Astrocyte (in vitro differentiated cells and primary cell): ENCODE data around the gene EIF2S2. TPM values are rescaled to one million over a fixed set of nuclear protein-coding genes. Genes with fewer than 3 reads are reported as not detected.
"Not testable (repeated sequence)": the region's sequence is repeated elsewhere in the genome, so short reads cannot be mapped to it uniquely, and the experiment has no call there.

ENCODE experiments used
- DNase-seq: peaks from one replicate; pipeline ENCODE4 v3.0.0-alpha.2; 2010; ENCODE audit warnings: low read depth
- FAIRE-seq: peaks from 2 replicates; lab custom pipeline; 2011; peaks lifted over from hg19 to GRCh38; lab: Jason Lieb, UNC
- H2AFZ ChIP-seq: 2 replicates; pipeline ENCODE4 v1.6.0; 2012; ENCODE audit warnings: low read depth, low read length, inconsistent platforms
- H3K27ac ChIP-seq: 2 replicates; pipeline ENCODE4 v1.5.1; 2011; ENCODE audit warnings: low read depth, low read length, inconsistent platforms
- H3K27me3 ChIP-seq: 2 replicates; pipeline ENCODE4 v1.6.0; 2011; ENCODE audit warnings: low read length, inconsistent platforms; ENCODE audit not compliant: insufficient read depth
- H3K36me3 ChIP-seq: 2 replicates; pipeline ENCODE4 v1.5.1; 2011; ENCODE audit warnings: low read length, inconsistent platforms; ENCODE audit not compliant: insufficient read depth
- H3K4me1 ChIP-seq: 2 replicates; pipeline ENCODE4 v1.5.1; 2011; ENCODE audit warnings: low read length, inconsistent platforms; ENCODE audit not compliant: insufficient read depth
- H3K4me2 ChIP-seq: 2 replicates; pipeline ENCODE4 v1.6.0; 2012; ENCODE audit warnings: low read length, inconsistent platforms
- H3K4me3 ChIP-seq: 2 replicates; pipeline ENCODE4 v1.5.1; 2011; ENCODE audit warnings: low read depth, mild to moderate bottlenecking, low read length, inconsistent platforms; ENCODE audit not compliant: insufficient read depth
- H3K79me2 ChIP-seq: 2 replicates; pipeline ENCODE4 v1.6.0; 2012; ENCODE audit warnings: mild to moderate bottlenecking, low read length, inconsistent platforms; ENCODE audit not compliant: insufficient read depth
- H3K9ac ChIP-seq: 2 replicates; pipeline ENCODE4 v1.6.0; 2012; ENCODE audit warnings: mild to moderate bottlenecking, low read length, inconsistent platforms
- H3K9me3 ChIP-seq: 2 replicates; pipeline ENCODE4 v1.5.1; 2012; ENCODE audit warnings: low read depth, mild to moderate bottlenecking, low read length, inconsistent platforms; ENCODE audit not compliant: insufficient read depth
- H4K20me1 ChIP-seq: 2 replicates; pipeline ENCODE4 v1.6.0; 2012; ENCODE audit warnings: low read length, inconsistent platforms; ENCODE audit not compliant: insufficient read depth
- H3K27ac Mint-ChIP-seq: one replicate; pipeline ENCODE4 v1.8.0; 2021; ENCODE audit warnings: mild to moderate bottlenecking, mixed read lengths; ENCODE audit not compliant: unreplicated experiment
- H3K27me3 Mint-ChIP-seq: one replicate; pipeline ENCODE4 v1.8.0; 2021; ENCODE audit warnings: low read depth, mixed read lengths; ENCODE audit not compliant: unreplicated experiment
- H3K36me3 Mint-ChIP-seq: one replicate; pipeline ENCODE4 v1.8.0; 2021; ENCODE audit warnings: low read depth, mixed read lengths; ENCODE audit not compliant: unreplicated experiment
- H3K4me1 Mint-ChIP-seq: one replicate; pipeline ENCODE4 v1.8.0; 2021; ENCODE audit warnings: low read depth, mixed read lengths; ENCODE audit not compliant: unreplicated experiment
- H3K4me3 Mint-ChIP-seq: one replicate; pipeline ENCODE4 v1.8.0; 2021; ENCODE audit warnings: mild to moderate bottlenecking, moderate library complexity, mixed read lengths; ENCODE audit not compliant: unreplicated experiment
- H3K9me3 Mint-ChIP-seq: one replicate; pipeline ENCODE4 v1.8.0; 2021; ENCODE audit warnings: mild to moderate bottlenecking, mixed read lengths; ENCODE audit not compliant: unreplicated experiment
- CTCF ChIP-seq: IDR thresholded peaks from 2 replicates; pipeline ENCODE4 v1.5.1; 2011; ENCODE audit warnings: low read depth, mild to moderate bottlenecking, inconsistent platforms, low read length, moderate library complexity; ENCODE audit not compliant: insufficient read depth
- EZH2 ChIP-seq: IDR thresholded peaks from 2 replicates; pipeline ENCODE4 v1.6.1; 2012; ENCODE audit warnings: mild to moderate bottlenecking, low read length, inconsistent platforms; ENCODE audit not compliant: insufficient read depth
- total RNA-seq: library from RNA; stranded (reverse); gene quantifications from 2 replicates; pipeline ENCODE4 v1.2.1, GENCODE V29; 2021

EIF2S2 gene
- total RNA-seq, 1 donor from 2014 or later, result 122 TPM

- not testable (repeated sequence) for H3K4me1 ChIP-seq, H3K9me3 ChIP-seq, H3K4me2 ChIP-seq, H3K4me3 ChIP-seq, H2AFZ ChIP-seq, H3K36me3 ChIP-seq, DNase-seq, H3K9ac ChIP-seq, H3K4me3 Mint-ChIP-seq, H3K79me2 ChIP-seq, H3K9me3 Mint-ChIP-seq, H4K20me1 ChIP-seq, H3K27me3 ChIP-seq, H3K36me3 Mint-ChIP-seq, H3K4me1 Mint-ChIP-seq, H3K27ac Mint-ChIP-seq, FAIRE-seq, H3K27ac ChIP-seq
- peaks cover 15% of the 10 kb centered on the region for H3K27me3 Mint-ChIP-seq
Measured at GRCh38 chr20:34133365-34133860, 21.4 kb upstream of the EIF2S2 start.

GRCh38 chr20:34132943-34133342 is 20.9 kb upstream of the EIF2S2 start:
- not testable (repeated sequence) for FAIRE-seq, H3K36me3 ChIP-seq, H3K9ac ChIP-seq, H3K4me1 ChIP-seq, H3K36me3 Mint-ChIP-seq, H3K4me1 Mint-ChIP-seq, H3K4me2 ChIP-seq, DNase-seq, H3K27ac ChIP-seq, H3K9me3 Mint-ChIP-seq, H4K20me1 ChIP-seq, H3K4me3 Mint-ChIP-seq, H3K79me2 ChIP-seq, H3K27ac Mint-ChIP-seq, H2AFZ ChIP-seq, H3K4me3 ChIP-seq, H3K9me3 ChIP-seq
- H3K27me3 Mint-ChIP-seq, result peaks cover 19% of the 10 kb centered on the region
- H3K27me3 ChIP-seq, result peaks cover 13% of the 10 kb centered on the region

GRCh38 chr20:34132491-34132890 is 20.4 kb upstream of the EIF2S2 start:
- H3K27me3 ChIP-seq, result peaks cover 13% of the 10 kb centered on the region
- H3K4me1 Mint-ChIP-seq, H3K9ac ChIP-seq, H3K4me1 ChIP-seq, FAIRE-seq, H3K36me3 Mint-ChIP-seq, H3K4me2 ChIP-seq, H3K27ac ChIP-seq, DNase-seq, H3K4me3 ChIP-seq, H3K27ac Mint-ChIP-seq, H3K9me3 ChIP-seq, H3K4me3 Mint-ChIP-seq, H2AFZ ChIP-seq, H3K9me3 Mint-ChIP-seq, H3K79me2 ChIP-seq, H4K20me1 ChIP-seq, H3K36me3 ChIP-seq: not testable (repeated sequence)
- peaks cover 20% of the 10 kb centered on the region for H3K27me3 Mint-ChIP-seq

GRCh38 chr20:34131491-34131890 is 19.4 kb upstream of the EIF2S2 start:
- H3K36me3 ChIP-seq, result no peaks in the 10 kb centered on the region
- no peaks in the 10 kb centered on the region for H3K4me1 ChIP-seq
- no peak overlapping the region for H3K4me3 Mint-ChIP-seq
- no peak overlapping the region for H2AFZ ChIP-seq
- H3K9me3 Mint-ChIP-seq, result no peaks in the 10 kb centered on the region
- peaks cover 1% of the 10 kb centered on the region for H3K36me3 Mint-ChIP-seq
- no peaks in the 10 kb centered on the region for H3K4me1 Mint-ChIP-seq
- no peak for DNase-seq
- no peak for FAIRE-seq
- H3K79me2 ChIP-seq, result no peaks in the 10 kb centered on the region
- no peak for TF ChIP-seq CTCF
- TF ChIP-seq EZH2, result no peak
- H3K27ac Mint-ChIP-seq, result no peak overlapping the region
- H3K27me3 Mint-ChIP-seq, result peaks cover 20% of the 10 kb centered on the region
- no peak overlapping the region for H3K9ac ChIP-seq
- no peak overlapping the region for H3K4me3 ChIP-seq
- H4K20me1 ChIP-seq, result no peaks in the 10 kb centered on the region
- H3K9me3 ChIP-seq, result no peaks in the 10 kb centered on the region
- H3K4me2 ChIP-seq, result no peak overlapping the region
- no peak overlapping the region for H3K27ac ChIP-seq
- peaks cover 13% of the 10 kb centered on the region for H3K27me3 ChIP-seq
